SK-N-MC (cell line): ENCODE measurements around the gene CFAP141.

Experiments
- EZH2 ChIP-seq: fragments of 200-600 bp; sonication (generic); IDR thresholded peaks from one replicate; pipeline ENCODE4 v1.6.1; 2017; ENCODE audit warnings: antibody characterized with exemption
- FOXP2 ChIP-seq: optimal IDR thresholded peaks from 2 replicates; pipeline ENCODE3; 2011; ENCODE audit warnings: mild to moderate bottlenecking, moderate library complexity; ENCODE audit not compliant: insufficient read depth; ENCODE audit errors: extremely low read length, control extremely low read depth
- POLR2AphosphoS5 ChIP-seq: IDR thresholded peaks from 2 replicates; pipeline ENCODE4 v1.6.1; 2012; ENCODE audit warnings: mild to moderate bottlenecking, low read depth, low read length, borderline replicate concordance

GRCh38 chr1:154241703-154242351 is 35.7 kb upstream of the CFAP141 start:
- no peak for TF ChIP-seq EZH2
- no peak for TF ChIP-seq POLR2AphosphoS5
- TF ChIP-seq FOXP2: no peak
